NCI-H226 (cell line): ENCODE measurements around the gene ST6GALNAC6.
"Not testable (repeated sequence)": the region's sequence is repeated elsewhere in the genome, so short reads cannot be mapped to it uniquely, and the experiment has no call there.

ENCODE experiments used
- DNase-seq: peaks from one replicate; pipeline ENCODE4 v3.0.0-alpha.2; 2015

The ST6GALNAC6 gene

GRCh38 chr9:127871531-127871930, 27.9 kb downstream of the ST6GALNAC6 start:
- DNase-seq, result peak; percentile 37

- DNase-seq, result no peak
Observed at GRCh38 chr9:127870887-127871286, 28.5 kb downstream of the ST6GALNAC6 start.

GRCh38 chr9:127870153-127870491, 29.3 kb downstream of the ST6GALNAC6 start:
- DNase-seq, result not testable (repeated sequence)

- DNase-seq, result peak; percentile 64
Observed at GRCh38 chr9:127869310-127870152, 29.9 kb downstream of the ST6GALNAC6 start.

- DNase-seq, result no peak
Observed at GRCh38 chr9:127868278-127868902, 31.0 kb downstream of the ST6GALNAC6 start.

GRCh38 chr9:127867356-127868277, 31.8 kb downstream of the ST6GALNAC6 start:
- no peak for DNase-seq

- no peak for DNase-seq
Observed at GRCh38 chr9:127866535-127866934, 32.9 kb downstream of the ST6GALNAC6 start.

GRCh38 chr9:127865645-127866464, 33.5 kb downstream of the ST6GALNAC6 start:
- DNase-seq, result no peak

- no peak for DNase-seq
Observed at GRCh38 chr9:127863191-127863621, 36.2 kb downstream of the ST6GALNAC6 start.

- DNase-seq, result no peak
Observed at GRCh38 chr9:127862075-127863011, 37.1 kb downstream of the ST6GALNAC6 start.

- DNase-seq, result no peak
Observed at GRCh38 chr9:127860779-127861178, 38.6 kb downstream of the ST6GALNAC6 start.

- no peak for DNase-seq
Observed at GRCh38 chr9:127860260-127860659, 39.1 kb downstream of the ST6GALNAC6 start.

GRCh38 chr9:127858041-127858512, 41.3 kb downstream of the ST6GALNAC6 start:
- no peak for DNase-seq

- DNase-seq, result no peak
Observed at GRCh38 chr9:127857278-127857677, 42.1 kb downstream of the ST6GALNAC6 start.

- DNase-seq, result no peak
Observed at GRCh38 chr9:127856729-127857116, 42.7 kb downstream of the ST6GALNAC6 start.

GRCh38 chr9:127856094-127856728, 43.2 kb downstream of the ST6GALNAC6 start:
- no peak for DNase-seq

GRCh38 chr9:127855522-127855921, 43.9 kb downstream of the ST6GALNAC6 start:
- no peak for DNase-seq

- DNase-seq, result no peak
Observed at GRCh38 chr9:127854960-127855359, 44.4 kb downstream of the ST6GALNAC6 start.

GRCh38 chr9:127854184-127854806, 45.1 kb downstream of the ST6GALNAC6 start, which contains the start of gene ENG:
TSS of gene ENG (minus strand) at chr9:127854658. CDS start at chr9:127854355, 303 bp downstream.
- DNase-seq, result peak; percentile 40
